ENCODE results near the gene KRT17.
"Not testable (repeated sequence)": the region's sequence is repeated elsewhere in the genome, so short reads cannot be mapped to it uniquely, and the experiment has no call there.

DNA sequence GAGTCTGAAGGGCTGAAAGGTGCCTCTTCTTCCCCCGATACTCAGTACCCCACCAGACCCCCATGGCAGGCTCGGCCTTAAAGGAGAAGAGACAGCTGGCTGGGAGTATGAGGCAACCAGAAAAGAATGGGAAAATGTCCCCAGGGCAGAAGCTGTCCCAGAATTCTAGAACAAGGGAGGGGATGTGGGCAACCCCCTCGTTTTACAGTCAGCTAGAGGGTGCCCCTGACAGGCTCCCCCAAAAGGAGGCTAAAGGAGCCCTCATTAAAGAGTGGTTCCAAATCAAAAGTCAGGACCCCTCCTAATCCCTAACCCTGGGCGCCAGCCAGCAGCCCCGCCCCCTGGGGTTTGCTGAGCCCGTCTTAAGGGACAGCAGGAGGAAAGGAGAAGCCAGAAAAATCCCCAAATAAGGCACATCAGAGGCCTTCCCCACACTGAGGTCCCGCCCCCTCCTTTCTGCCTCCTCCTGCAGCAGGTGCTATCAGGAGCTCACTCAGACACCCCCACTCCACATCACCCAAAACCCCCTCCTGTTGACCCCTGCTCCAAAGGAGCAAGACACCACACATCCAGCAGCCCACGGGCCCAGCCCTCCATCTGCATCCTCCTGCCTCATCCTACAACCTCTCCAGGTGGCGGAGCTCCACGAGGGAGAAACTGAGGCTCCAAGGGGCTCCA is 1.1 kb downstream of the KRT17 start:
- TF ChIP-seq, protein P1, sequence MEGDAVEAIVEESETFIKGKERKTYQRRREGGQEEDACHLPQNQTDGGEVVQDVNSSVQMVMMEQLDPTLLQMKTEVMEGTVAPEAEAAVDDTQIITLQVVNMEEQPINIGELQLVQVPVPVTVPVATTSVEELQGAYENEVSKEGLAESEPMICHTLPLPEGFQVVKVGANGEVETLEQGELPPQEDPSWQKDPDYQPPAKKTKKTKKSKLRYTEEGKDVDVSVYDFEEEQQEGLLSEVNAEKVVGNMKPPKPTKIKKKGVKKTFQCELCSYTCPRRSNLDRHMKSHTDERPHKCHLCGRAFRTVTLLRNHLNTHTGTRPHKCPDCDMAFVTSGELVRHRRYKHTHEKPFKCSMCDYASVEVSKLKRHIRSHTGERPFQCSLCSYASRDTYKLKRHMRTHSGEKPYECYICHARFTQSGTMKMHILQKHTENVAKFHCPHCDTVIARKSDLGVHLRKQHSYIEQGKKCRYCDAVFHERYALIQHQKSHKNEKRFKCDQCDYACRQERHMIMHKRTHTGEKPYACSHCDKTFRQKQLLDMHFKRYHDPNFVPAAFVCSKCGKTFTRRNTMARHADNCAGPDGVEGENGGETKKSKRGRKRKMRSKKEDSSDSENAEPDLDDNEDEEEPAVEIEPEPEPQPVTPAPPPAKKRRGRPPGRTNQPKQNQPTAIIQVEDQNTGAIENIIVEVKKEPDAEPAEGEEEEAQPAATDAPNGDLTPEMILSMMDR (IDR thresholded peaks at IDR 0.05) = not testable (repeated sequence)
- TF ChIP-seq POLR2A (IDR thresholded peaks at IDR 0.05) = not testable (repeated sequence)

Measured in lower leg skin (tissue), 3 donors.